ENCODE data around the gene GNAT2.

Gene GNAT2

DNA sequence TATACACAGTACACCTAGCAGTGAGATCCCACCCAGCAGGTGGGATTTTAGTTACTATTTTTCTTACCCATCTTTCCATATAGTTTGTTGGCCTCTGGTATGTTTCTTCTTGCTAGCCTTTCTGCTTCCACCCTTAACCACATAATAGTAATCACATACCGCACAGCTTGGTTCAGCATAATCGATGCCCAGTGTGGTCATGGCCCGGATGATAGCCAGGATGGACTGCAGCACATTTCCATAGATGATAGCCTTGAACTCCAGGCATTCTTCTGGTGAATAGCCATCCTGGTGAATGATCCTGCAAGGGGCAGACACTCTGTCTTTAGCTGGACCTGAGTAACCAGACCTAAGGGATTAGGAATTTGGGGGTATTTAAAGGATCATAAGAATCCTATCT is 9.5 kb downstream of the GNAT2 start:
- DNase-seq (ENCODE audit: low read depth) = no peak

DNA sequence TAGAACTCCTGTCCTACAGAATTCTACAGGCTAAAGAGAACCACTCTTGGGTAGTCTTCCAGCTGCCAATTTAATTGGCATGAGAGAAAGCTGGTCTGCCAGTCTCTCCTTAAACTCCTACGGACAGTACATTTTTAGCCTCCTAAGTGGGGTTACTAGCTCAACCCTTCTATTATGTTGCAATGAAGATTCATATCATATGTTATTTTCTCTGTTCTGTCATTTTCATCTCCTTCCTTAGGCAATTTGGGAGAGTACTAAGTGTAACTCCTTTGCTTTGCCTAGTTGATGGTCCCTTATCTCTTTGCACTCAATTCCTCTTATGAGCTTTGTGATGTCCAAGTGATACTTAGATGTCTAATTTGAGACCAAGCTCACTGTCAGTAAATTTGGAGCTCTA is 14.0 kb downstream of the GNAT2 start:
- DNase-seq (ENCODE audit: low read depth) = no peak

DNA sequence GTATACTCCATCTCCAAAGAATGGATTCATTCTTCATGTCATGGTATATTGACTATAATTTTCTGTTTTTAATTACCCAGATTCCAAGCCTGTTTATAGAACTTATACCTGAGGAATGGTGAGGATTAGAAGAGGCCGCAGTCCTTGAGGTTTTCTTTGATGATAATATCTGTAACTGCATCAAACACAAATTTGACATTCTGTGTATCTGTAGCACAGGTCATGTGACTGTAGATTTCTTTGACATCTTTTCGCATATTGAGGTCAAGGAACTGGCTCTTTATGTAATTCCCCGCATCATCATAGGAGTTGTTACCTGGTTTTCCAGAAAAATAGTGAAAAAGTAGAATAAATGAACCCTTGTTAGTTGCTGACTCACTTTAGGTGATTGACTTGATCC is 16.2 kb downstream of the GNAT2 start:
- DNase-seq (ENCODE audit: low read depth) = no peak

DNA sequence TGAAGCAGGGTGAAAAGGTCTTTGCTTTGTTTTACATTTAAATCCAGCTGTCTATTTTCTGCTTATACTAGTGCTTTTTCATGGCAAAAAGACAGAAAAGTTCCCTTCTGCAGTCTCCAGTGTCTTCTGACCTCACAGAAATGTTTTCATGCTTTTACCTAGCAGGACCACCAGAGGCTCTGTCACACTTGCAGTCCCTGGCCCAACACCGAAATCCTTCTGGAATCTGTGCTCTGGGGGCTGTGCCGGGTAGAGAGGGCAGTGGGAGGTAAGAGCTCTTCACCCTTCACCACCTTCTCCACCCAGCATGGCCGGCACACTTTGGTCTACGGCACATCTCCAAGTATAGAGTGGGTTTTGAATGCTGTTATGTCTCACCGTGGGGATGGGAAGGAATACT is 20.8 kb downstream of the GNAT2 start:
- DNase-seq (ENCODE audit: low read depth) = no peak

DNA sequence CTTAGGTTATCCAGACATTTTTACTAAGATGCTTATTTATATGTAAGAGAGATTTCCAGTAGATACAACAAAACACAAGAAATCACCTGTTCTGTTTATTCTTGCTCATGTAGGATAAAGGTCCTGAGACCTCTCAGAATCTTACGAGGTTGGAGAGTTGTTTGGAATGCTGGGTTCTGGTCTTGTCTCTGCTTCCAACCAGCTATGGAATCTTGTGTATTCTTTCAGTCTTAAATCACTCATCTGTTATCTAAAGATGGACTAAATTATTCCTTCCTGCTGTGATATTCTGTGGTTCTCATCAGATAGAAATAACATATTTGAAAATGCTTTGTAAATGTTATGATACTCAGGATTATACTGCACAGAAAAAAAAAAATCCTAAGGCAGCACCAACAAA is 21.3 kb downstream of the GNAT2 start:
- no peak for DNase-seq (ENCODE audit: low read depth)

DNA sequence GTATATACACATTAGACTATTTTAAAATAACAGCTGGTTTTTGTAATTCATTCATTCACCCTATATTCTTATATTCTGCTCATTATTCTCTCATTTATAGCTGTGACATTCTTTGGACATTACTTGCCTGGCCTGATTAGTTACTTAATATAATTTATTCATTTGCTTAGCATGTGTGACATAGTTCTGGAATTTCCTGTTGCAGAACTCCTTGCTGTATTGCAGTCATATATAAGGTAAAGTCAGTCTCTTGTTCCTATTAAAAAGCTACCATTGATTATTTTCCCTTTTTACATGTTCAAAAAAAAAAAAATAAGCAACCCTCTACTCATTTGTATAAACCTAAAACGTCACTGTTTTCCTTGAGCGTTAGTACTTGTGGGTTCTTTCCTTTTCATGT is 23.9 kb downstream of the GNAT2 start:
- DNase-seq (ENCODE audit: low read depth) = no peak

DNA sequence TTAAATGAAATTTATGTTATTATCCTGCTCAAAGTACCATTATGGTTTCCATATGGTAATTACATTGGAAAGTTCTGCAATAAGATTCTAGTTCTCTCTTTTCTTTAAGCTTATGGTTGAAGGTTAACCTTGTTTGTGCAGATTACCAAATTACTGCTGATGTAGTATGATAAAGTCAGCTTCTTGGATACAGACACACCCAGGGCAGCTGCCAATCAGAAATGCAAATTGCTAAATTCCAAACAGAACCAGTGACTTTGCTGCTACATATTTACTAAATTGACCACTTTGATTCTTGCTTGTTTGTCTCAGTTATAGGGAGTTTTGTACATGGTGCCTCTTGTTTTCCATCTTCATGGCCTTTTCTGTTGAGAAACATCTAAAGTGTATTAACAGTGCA is 26.5 kb downstream of the GNAT2 start:
- no peak for DNase-seq (ENCODE audit: low read depth)

DNA sequence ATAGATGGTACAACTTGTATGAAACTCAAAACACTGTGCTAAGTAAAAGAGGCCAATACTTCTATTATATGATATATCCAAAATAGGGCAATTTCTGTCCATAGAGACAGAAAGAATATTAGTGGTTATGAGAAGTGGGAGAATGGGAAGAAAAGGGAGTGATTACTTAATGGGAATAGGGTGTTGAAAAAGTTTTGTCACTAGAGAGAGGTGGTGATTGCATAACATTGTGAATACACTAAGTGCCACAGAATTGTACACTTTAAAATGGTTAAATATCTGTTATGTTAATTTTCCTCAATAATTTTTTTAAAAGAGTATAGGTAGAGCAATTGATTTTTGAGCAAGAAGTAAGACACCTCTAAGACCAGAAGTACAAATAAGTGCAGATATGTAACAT is 29.7 kb downstream of the GNAT2 start:
- DNase-seq (ENCODE audit: low read depth) = no peak

DNA sequence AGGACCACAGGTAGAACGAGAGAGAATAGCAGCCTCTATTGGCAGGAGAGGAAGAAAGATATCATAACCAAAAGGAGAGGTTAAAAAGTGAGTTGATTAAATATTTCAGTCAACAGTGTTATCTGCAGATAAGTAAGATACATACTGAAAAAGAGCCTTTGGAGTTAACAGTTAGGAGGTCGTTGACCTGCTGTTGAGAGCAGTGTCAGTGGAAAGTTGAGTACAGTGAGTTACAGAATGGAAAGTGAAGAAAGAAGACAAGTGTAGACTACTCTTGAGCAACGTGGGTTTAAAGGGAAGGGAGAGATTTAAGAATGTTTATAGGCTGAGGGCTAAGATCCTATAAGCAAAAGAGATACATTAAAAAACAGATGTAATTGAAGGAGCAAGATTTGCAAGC is 30.2 kb downstream of the GNAT2 start:
- no peak for DNase-seq (ENCODE audit: low read depth)

DNA sequence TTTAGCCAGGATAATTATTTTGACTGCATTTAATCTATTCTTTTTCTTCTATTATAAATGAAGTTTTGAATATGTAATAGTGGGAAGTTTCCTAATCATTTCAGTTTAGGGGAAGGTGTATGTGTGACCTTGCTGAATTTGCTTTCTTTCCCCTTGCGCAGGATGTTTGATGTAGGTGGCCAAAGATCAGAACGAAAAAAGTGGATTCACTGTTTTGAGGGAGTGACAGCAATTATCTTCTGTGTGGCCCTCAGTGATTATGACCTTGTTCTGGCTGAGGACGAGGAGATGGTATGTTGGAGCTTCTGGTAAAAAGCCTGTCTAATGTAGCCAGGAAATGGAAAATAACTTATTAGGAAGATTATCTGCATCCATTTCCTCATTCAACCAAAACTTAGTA is 33.4 kb downstream of the GNAT2 start:
- no peak for DNase-seq (ENCODE audit: low read depth)

DNA sequence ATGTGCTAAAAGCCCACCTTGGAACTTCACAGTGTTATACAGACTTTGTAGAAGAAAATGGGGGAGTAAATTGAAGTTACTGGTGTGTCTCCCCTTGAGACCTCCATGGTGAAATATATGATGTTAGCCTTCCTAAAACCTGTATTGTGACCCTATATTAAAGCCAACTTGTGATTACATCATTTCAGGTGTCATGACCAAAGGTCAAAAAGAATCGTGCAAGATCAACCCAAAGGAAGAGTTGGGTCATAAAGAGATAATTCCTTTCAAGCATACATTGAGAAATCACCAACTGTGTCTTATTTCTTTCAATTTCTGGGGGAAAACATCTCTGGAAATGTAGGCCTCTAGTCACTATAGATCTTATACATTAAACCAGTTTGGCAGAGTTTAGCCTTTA is 34.6 kb downstream of the GNAT2 start:
- no peak for DNase-seq (ENCODE audit: low read depth)

DNA sequence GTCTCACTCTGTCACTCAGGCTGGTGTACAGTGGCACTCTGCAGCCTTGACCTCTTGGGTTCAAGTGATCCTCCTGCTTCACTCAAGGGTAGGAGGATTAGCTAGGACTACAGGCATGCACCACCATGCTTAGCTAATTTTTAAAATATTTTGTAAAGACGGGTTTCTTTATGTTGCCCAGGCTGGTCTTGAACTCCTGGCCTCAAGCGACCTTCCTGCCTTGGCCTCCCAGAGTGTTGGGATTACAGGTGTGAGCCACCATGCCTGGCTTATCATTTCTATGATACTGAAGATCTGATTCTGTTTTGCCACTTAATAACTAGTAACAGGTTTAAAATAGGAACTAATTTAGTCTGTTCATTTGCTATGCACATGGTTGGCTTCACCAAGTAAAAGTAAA is 37.4 kb downstream of the GNAT2 start:
- DNase-seq (ENCODE audit: low read depth) = no peak

DNA sequence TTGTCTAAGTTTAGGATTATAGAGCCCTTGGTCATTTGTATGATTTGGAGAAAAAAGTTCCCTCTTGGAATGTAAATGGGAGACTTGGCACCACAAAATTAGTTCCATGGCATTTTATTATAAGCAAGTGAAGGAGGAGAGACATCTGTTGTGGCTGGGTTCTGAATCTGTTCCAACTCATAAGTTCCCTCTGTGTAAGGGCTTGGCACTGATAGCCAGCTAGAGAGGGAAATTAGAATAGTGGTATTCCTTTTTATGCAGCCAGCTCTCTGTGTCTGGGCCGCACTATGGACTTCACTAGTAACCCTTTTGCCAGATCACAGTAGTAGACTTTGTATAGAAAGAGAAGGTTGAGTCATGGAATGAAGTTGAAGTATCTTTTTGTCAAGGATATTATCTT is 39.9 kb downstream of the GNAT2 start:
- no peak for DNase-seq (ENCODE audit: low read depth)

DNA sequence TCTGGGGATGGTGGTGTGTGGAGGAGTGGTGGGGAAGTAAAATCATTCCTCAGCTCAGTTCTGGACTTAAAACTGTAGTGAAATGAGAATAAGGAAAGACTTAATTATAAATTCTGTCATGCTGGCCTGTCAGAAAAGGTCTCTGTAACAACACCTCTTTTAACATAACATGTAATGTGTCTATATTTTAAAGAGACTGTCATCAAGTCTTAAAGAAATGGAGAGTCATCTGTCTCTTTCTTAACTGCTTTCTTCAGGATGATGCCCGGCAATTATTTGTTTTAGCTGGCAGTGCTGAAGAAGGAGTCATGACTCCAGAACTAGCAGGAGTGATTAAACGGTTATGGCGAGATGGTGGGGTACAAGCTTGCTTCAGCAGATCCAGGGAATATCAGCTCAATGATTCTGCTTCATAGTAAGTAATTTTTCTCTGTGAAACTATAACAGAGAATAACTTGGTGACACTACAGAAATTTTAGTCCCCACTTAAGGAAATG is 40.4 kb downstream of the GNAT2 start:
- DNase-seq (ENCODE audit: low read depth) = no peak

DNA sequence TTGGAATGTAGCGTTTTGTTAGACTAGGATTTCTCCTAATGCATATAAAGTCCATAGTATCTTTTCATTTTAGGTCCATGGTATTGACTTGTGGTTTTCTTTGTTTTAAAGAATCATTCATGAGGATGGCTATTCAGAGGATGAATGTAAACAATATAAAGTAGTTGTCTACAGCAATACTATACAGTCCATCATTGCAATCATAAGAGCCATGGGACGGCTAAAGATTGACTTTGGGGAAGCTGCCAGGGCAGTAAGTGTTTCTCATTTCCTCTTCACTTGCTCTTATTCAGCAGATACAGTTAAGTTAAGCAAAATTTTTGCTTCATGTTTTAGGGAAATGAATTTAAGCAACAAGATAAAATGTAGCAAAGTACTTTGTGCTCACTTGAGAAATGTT is 45.6 kb downstream of the GNAT2 start:
- DNase-seq (ENCODE audit: low read depth) = no peak

DNA sequence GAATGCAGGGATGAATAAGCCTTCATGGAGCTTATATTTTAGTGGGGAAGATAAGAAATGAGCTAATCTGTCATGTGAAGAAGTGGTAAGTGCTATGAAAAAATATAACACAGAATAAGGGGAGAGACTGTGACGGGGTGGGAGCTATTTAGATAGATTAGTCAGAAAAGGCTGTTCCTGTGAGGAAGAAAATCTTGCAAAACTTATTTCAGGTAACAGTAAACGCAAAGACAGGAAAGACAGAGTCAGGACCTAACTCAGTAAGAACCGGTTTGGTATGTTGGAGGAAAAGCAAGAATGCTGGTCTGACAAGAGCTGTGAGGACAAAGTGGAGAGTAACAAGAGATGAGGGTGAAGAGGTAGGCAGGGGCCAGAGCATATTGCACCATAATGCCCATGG is 49.0 kb downstream of the GNAT2 start:
- DNase-seq (ENCODE audit: low read depth) = no peak

DNA sequence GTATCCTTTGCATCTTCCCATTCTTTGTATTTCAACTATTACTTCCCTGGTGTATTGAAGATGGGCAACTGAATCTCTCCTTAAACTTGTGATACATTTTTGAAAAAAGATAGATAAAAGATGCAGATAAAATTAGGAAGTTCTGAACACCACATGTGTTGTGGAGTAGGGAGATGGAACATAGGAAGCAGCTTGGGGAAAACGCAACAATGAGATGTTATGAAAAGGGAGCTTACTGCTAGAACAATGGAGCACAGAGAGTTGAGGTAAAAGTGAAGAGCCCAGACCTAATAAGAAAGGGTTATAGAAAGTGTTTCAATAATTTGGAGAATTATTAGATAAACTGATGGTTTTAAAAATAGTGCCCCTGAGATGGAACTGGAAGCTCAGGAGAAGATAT is 50.1 kb downstream of the GNAT2 start:
- DNase-seq (ENCODE audit: low read depth) = no peak

DNA sequence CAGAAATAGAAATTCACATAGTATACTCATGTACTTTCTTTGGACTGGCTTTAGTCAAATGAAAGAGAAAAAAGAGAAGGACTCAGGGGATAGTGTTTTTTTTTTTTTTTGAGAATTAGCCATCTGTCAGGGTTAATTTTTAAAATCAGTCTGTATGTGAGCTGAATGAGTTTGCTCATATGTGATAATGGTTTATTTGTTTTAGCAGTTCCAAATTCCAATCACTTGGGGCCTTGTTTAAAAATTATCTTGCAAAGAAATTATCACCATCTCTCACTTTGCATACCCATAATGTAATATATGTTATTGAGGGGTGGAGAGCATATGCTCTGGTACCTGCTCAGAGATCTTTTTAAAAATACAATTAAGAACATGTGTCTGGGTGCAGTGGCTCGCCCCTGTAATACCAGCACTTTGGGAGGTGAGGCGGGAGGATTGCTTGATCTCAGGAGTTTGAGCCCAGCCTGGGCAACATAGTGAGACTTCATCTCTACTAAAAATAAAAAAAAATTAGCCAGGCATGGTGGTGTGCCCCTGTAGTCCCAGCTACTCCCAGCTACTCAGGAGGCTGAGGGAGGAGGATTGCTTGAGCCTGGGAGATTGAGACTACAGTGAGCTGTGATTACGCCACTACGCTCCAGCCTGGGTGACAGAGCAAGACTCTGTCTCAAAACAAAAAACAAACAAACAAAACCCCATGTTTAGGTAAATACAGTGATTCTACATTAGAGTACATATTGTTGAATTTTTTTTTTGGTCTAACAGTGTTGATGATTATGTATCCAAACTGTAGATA is 51.3 kb downstream of the GNAT2 start:
- DNase-seq (ENCODE audit: low read depth) = no peak

DNA sequence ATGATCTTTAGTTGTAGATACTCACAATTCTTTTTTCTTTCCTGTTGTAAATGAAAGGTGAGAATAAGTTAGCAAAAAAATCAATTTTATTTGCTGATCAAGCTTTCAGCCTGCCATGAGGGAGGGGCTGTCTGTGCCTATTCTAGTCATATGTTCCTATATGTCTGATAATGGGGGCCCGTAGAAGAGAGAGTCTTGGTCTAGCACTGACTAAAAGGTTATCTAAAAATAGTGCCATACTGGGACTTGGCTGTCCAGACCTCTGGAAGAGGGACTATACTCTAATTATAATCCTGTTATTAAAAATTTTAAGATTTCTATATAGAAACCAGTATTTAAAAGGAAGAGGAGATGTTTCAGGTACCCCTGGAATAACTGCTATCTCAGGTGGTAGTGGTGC is 52.4 kb downstream of the GNAT2 start:
- DNase-seq (ENCODE audit: low read depth) = no peak

DNA sequence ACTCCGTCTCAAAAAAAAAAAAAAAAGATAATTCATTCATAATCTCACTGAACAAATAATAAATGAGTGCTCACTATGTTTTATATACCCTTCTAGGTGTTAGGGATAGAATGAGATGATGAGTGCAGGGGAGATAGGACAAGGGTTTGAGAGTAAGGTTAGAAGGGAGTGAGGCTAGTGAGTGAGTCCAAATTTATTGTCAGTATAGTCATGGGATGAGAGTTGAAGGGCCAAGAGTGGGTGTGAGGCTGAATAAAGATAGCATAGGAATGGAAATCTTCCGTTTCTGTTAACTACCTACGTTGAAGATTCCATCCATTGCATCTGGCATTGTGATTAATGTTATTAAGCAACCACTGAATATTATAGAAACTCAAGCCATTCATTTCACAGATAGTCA is 54.2 kb downstream of the GNAT2 start:
- no peak for DNase-seq (ENCODE audit: low read depth)

DNA sequence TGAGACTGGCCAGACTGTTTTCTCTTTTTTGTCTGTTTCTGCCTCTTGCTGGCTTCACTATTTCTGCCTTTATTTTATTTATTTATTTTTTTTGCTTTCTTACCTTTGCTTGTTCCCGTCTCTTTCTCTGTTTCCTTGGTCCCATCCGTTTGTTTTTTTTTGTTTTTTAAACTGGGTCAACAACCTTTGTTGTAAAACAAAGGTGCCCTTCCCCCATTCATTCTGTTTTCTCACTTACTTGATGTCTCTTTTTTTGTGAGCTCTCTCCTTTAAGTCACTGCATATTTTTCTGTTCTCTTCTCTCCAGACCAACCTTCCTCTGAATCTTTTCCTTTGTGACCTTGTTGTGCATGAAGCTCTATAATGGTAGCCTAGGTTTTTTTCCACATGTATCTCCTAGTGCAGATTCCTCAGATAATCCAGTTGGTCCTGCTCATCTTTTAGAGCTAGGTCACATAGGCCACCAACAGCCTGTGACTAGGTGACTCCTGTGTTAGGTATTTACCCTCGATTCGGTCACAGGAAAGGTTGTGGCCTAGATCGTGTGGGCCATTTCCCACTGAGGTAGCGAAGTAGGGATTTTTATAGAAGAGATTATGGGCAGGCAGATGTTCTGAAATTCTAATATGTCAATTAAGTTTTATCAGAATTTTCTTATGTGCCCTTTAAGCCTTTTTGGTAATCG is 55.1 kb downstream of the GNAT2 start:
- DNase-seq (ENCODE audit: low read depth) = no peak

DNA sequence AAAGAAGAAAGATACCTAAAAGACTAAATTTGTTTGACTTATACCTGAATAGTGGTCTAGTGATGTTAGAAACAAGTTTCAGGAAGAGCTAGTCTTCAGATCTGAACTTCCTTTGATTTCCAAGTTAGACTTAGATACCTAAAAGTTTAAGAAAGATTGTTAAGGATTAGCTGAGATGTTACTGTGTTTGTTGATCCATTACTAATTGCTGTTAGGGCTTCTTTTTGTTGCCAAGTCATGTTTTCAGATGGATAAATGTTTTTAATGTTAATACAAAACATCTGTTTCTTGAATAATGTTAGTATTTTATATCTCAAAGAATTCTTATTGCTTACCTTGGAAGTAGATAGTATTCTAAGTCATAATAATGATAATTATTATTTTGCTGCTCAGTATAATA is 59.4 kb downstream of the GNAT2 start:
- DNase-seq (ENCODE audit: low read depth) = no peak

DNA sequence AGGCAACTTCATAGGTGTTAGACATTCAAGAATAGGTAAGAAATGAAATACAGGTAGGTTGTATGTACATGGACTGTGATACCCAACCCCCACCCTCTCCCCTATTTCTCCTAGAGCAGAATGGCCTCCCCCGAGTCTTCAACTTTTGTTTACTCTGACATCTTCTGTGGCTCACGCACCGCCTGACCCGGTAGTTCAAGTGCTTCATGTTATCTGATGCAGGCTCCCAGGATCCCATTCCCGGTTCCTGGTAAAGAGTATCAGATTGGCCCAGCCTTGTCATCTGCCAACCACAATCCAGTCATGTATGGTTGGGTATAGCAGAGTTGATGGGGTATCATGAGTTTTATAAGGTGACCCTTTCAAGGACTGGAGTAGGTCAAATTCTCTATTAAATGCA is 61.9 kb downstream of the GNAT2 start:
- no peak for DNase-seq (ENCODE audit: low read depth)

DNA sequence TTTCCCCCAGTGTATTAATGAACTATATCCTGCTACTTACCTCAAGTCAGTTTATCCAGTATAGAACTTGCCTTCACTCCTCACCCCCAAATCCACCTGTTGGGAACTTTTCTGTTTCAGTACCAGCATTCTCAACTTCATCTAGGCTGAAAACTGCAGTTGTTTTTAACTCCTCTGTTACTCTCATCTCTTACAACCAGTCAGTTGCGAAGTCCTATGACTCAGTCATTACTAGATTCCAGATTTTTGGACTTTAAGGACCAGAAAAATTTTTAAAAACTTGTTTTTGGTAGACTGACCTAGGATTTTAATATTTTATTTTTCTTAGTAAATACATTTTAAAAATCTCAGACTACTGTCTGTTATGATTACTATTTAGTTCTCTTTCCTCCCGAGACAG is 62.9 kb downstream of the GNAT2 start:
- no peak for DNase-seq (ENCODE audit: low read depth)

Data from T-helper 22 cell (primary cell).